Measurements from ENCODE around the gene RPL35A.

The RPL35A gene

GRCh38 chr3:197936819-197937384 lies 13.1 kb upstream of the RPL35A start:
- ATAC-seq, result no peak
- TF ChIP-seq ZC3H10 (CRISPR knock-in tag; IDR thresholded peaks at IDR 0.05) (no peak), TOX (CRISPR knock-in tag; IDR thresholded peaks at IDR 0.05; ENCODE audit: borderline replicate concordance) (no peak), ZFP3 (CRISPR knock-in tag; IDR thresholded peaks at IDR 0.05) (no peak), PATZ1 (CRISPR knock-in tag; IDR thresholded peaks at IDR 0.05; ENCODE audit: borderline replicate concordance) (no peak), OSR1 (CRISPR knock-in tag; IDR thresholded peaks at IDR 0.05) (no peak)

GRCh38 chr3:197940745-197941384 lies 9.1 kb upstream of the RPL35A start:
- TF ChIP-seq ARNTL (CRISPR knock-in tag; IDR thresholded peaks at IDR 0.05; ENCODE audit: borderline replicate concordance, low read depth), result no peak
- TF ChIP-seq CREB5 (CRISPR knock-in tag; IDR thresholded peaks at IDR 0.05; ENCODE audit: low read depth), result no peak
- no peak for TF ChIP-seq ZNF70 (CRISPR knock-in tag; IDR thresholded peaks at IDR 0.05)
- no peak for TF ChIP-seq TOX (CRISPR knock-in tag; IDR thresholded peaks at IDR 0.05; ENCODE audit: borderline replicate concordance)
- TF ChIP-seq ZNF8 (CRISPR knock-in tag; IDR thresholded peaks at IDR 0.05), result no peak
- no peak for TF ChIP-seq TSHZ2 (CRISPR knock-in tag; IDR thresholded peaks at IDR 0.05)
- ATAC-seq, result no peak

GRCh38 chr3:197942956-197943556 lies 6.9 kb upstream of the RPL35A start:
- no peak for TF ChIP-seq TSHZ2 (CRISPR knock-in tag; IDR thresholded peaks at IDR 0.05)
- no peak for TF ChIP-seq TOX (CRISPR knock-in tag; IDR thresholded peaks at IDR 0.05; ENCODE audit: borderline replicate concordance)
- TF ChIP-seq ARNTL (CRISPR knock-in tag; IDR thresholded peaks at IDR 0.05; ENCODE audit: borderline replicate concordance, low read depth), result no peak
- TF ChIP-seq CREB5 (CRISPR knock-in tag; IDR thresholded peaks at IDR 0.05; ENCODE audit: low read depth), result no peak
- no peak for TF ChIP-seq ZFP3 (CRISPR knock-in tag; IDR thresholded peaks at IDR 0.05)
- no peak for TF ChIP-seq GLIS3 (CRISPR knock-in tag; IDR thresholded peaks at IDR 0.05)
- no peak for TF ChIP-seq RARB (CRISPR knock-in tag; IDR thresholded peaks at IDR 0.05)
- TF ChIP-seq ZC3H10 (CRISPR knock-in tag; IDR thresholded peaks at IDR 0.05), result no peak
- no peak for TF ChIP-seq TCF4 (CRISPR knock-in tag; IDR thresholded peaks at IDR 0.05; ENCODE audit: borderline replicate concordance)
- no peak for TF ChIP-seq CSRNP3 (CRISPR knock-in tag; IDR thresholded peaks at IDR 0.05)
- no peak for TF ChIP-seq ZNF565 (CRISPR knock-in tag; conservative IDR thresholded peaks at IDR 0.05; ENCODE audit: low read depth)
- TF ChIP-seq PATZ1 (CRISPR knock-in tag; IDR thresholded peaks at IDR 0.05; ENCODE audit: borderline replicate concordance), result no peak
- TF ChIP-seq PPARA (CRISPR knock-in tag; IDR thresholded peaks at IDR 0.05; ENCODE audit: borderline replicate concordance), result no peak
- TF ChIP-seq ZNF70 (CRISPR knock-in tag; IDR thresholded peaks at IDR 0.05), result no peak
- no peak for TF ChIP-seq BACH2 (CRISPR knock-in tag; IDR thresholded peaks at IDR 0.05; ENCODE audit: borderline replicate concordance)
- TF ChIP-seq POU6F1 (CRISPR knock-in tag; IDR thresholded peaks at IDR 0.05; ENCODE audit: borderline replicate concordance, low read depth), result no peak
- peak; percentile 84 for ATAC-seq

All from SK-N-SH treated with all-trans-retinoic acid at 6 μM for 48 hours (cell line).